Activated naive CD4-positive, alpha-beta T cell treated with anti-CD3 and anti-CD28 coated beads for 36 hours (primary cell): Measurements from ENCODE around the gene PNCK. TPM values are rescaled to one million over a fixed set of nuclear protein-coding genes. Genes with fewer than 3 reads are reported as not detected.
A peak's percentile ranks its signal among the peaks of the same experiment; 100 is the strongest.

ENCODE experiments used
- CTCF ChIA-PET: fragments of 350-600 bp; sonication (Branson Sonifier 250); formaldehyde crosslinking; loops from one replicate; lab custom pipeline; 2021; ENCODE audit warnings: antibody characterized with exemption; lab: Charles Lee
- DNase-seq: peaks from one replicate; pipeline ENCODE4 v3.0.0-alpha.2; 2020
- H3K27ac Mint-ChIP-seq: one replicate; pipeline ENCODE4 v1.8.0; 2021; ENCODE audit warnings: mild to moderate bottlenecking, mixed read lengths
- H3K27me3 Mint-ChIP-seq: one replicate; pipeline ENCODE4 v1.8.0; 2021; ENCODE audit warnings: low read depth, mixed read lengths
- H3K36me3 Mint-ChIP-seq: one replicate; pipeline ENCODE4 v1.8.0; 2021; ENCODE audit warnings: low read depth, mixed read lengths
- H3K4me1 Mint-ChIP-seq: one replicate; pipeline ENCODE4 v1.8.0; 2021; ENCODE audit warnings: low read depth, mixed read lengths
- H3K4me3 Mint-ChIP-seq: one replicate; pipeline ENCODE4 v1.8.0; 2021; ENCODE audit warnings: mild to moderate bottlenecking, moderate library complexity, mixed read lengths
- H3K9me3 Mint-ChIP-seq: one replicate; pipeline ENCODE4 v1.8.0; 2021; ENCODE audit warnings: mixed read lengths
- intact Hi-C: fragments of 100-400 bp; cut with micrococcal nuclease; formaldehyde crosslinking; loops from one replicate; pipeline ENCODE4 v1.15.1; 2023
- total RNA-seq, 2 experiments: library from RNA; stranded (reverse); gene quantifications; one replicate each; pipeline ENCODE4 v1.2.3, GENCODE V29; 2021

PNCK gene
- total RNA-seq, 2 experiments from 2014 or later = 0.26 to 0.30 TPM

DNA sequence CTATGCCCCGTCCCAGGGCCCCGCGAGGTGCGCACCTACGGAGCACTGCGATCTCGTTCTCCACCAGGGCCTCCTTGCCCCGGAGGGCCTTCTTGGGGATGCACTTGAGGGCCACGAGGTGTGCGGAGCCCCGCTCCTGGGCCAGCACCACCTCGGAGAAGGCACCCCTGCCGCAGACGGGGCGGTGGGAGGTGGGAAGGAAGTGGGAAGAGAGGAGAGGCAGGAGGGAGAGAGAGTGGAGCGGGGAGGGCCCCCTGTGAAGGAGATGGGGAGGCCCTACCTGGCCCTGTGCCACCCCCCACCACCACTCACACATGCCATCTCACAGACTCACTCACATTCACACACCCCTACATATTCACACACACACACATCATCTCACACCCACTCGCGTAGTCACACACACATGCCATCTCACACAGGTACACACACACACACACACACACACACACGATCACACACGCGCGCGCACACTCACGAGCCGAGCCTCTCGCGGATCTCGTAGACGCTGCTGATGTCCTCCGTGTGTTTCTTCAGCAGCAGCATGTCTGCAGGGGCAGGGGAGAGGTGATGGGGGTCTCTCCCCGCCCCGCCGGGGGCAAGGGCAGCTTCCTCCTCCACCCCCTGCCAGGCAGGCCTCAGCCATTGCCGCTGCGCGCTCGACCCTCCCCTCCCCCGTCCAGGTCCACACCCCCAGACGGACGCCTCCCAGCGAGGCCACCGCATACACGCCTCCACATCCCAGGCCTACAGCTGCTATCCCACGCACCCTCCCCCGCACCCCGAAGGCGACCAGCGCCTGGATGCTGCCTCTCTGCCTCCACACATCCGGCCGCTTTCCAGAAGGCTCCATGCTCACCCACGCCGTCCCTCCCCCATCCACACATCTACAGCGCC is 834 bp downstream of the PNCK start:
- DNase-seq = no peak
- H3K27me3 Mint-ChIP-seq = peaks cover 12% of the 10 kb centered on the region
- peaks cover 6% of the 10 kb centered on the region for H3K4me1 Mint-ChIP-seq
- H3K4me3 Mint-ChIP-seq = no peak overlapping the region
- no peaks in the 10 kb centered on the region for H3K9me3 Mint-ChIP-seq
- H3K36me3 Mint-ChIP-seq = no peaks in the 10 kb centered on the region
- intact Hi-C loops = no loop called here
- CTCF ChIA-PET = no interaction called here
- no peak overlapping the region for H3K27ac Mint-ChIP-seq

- H3K36me3 Mint-ChIP-seq = no peaks in the 10 kb centered on the region
- peaks cover 10% of the 10 kb centered on the region for H3K4me1 Mint-ChIP-seq
- H3K4me3 Mint-ChIP-seq = no peak overlapping the region
- H3K27ac Mint-ChIP-seq = no peak overlapping the region
- intact Hi-C loops = no loop called here
- peaks cover 14% of the 10 kb centered on the region for H3K27me3 Mint-ChIP-seq
- no peaks in the 10 kb centered on the region for H3K9me3 Mint-ChIP-seq
- CTCF ChIA-PET = no interaction called here
- DNase-seq = no peak
Observed at GRCh38 chrX:153671589-153672530, 1.8 kb downstream of the PNCK start.

DNA sequence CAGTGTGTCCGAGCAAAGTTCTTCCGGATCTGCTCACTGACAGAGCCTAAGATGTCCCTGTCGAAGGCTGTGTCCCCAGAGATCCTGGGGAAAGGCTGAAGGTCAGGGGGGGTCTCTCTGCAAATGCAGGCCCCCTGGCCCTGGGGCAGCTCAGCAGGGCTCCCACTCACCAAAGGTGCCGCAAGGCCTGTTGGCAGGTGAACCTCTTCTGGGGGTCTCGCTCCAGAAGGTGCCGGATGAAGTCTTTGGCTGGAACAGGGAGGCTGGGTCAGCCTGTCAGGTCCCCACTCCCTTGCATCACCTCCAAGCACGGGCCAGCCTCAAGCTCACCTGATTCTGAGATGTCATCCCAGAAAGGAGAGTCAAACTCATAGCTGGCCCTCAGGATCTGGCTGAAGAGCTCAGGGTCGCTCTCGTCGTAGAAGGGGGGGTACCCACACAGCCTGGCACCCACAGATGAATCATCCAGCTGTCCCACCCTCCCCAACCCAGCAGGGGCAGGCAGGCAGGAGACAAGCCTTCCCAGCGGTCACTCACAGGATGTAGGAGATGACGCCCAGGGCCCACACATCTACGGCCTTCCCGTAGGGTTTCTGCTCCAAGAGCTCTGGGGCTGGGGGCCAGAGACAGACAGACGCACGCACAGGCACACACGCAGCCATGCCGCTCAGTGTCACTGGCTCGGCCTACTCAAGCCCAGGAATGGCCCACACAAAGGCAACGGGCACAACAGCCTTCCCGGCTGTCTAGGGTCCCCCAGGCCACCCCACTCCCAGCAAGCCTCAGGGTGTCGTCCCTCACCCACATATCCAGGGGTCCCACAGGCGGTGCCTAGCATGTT is 2.6 kb downstream of the PNCK start:
- no peak for DNase-seq
- no peak overlapping the region for H3K27ac Mint-ChIP-seq
- H3K36me3 Mint-ChIP-seq = no peaks in the 10 kb centered on the region
- peaks cover 17% of the 10 kb centered on the region for H3K27me3 Mint-ChIP-seq
- CTCF ChIA-PET = interaction anchor here (1.4 to 2.1 kb wide), 2 partner anchors 61 to 132 kb away, joined by 4 to 5 read pairs; no protein-coding TSS in a partner anchor
- H3K4me3 Mint-ChIP-seq = no peak overlapping the region
- H3K4me1 Mint-ChIP-seq = peaks cover 10% of the 10 kb centered on the region
- H3K9me3 Mint-ChIP-seq = no peaks in the 10 kb centered on the region
- intact Hi-C loops = no loop called here

- H3K36me3 Mint-ChIP-seq = no peaks in the 10 kb centered on the region
- no peak overlapping the region for H3K4me3 Mint-ChIP-seq
- CTCF ChIA-PET = interaction anchor here (1.1 to 2.1 kb wide), 4 partner anchors 18 to 131 kb away, joined by 3 to 5 read pairs (median 4); no protein-coding TSS in a partner anchor
- H3K27me3 Mint-ChIP-seq = peaks cover 17% of the 10 kb centered on the region
- no peaks in the 10 kb centered on the region for H3K9me3 Mint-ChIP-seq
- H3K4me1 Mint-ChIP-seq = peaks cover 10% of the 10 kb centered on the region
- intact Hi-C loops = loop anchor here (2.0 to 10.0 kb wide), 4 partner anchors 61 to 635 kb away; partner anchors contain the start of gene CCNQ
- H3K27ac Mint-ChIP-seq = no peak overlapping the region
- no peak for DNase-seq
Observed at GRCh38 chrX:153669901-153670731, 3.5 kb downstream of the PNCK start.

DNA sequence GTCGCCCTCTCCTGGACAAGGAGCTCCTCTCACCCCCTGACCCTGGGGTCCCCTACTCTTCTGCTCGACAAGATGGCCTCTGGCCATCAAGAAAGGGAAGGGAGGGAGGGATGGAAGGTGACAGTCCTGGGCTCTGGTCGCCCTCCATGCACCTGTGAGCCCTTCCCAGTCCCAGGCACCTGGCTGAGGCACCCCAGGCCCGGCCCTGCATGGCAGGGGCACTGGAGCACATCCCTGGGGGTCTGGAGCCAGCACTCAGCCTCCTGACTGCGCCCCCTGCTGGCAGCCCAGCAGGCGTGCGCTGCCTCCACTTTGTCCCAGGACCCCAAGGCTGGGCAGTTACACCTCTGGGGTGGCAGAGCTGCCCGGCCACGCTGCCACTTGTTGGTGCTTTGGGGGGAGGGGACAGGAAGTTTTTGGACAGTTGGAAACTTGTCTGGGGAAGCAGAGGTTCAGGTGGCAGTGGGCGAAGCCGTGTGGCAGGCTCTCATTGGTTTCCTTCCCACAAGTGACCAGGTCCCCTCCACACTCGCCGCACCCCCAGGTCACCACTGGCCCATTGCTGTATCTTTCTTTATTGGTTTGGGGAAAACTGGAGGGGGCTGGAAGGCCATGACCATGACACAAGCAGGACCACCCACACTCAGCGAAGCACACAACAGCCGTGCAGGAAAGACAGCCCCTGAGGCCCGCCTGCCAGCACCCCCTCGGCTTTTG is 4.3 kb downstream of the PNCK start:
- H3K9me3 Mint-ChIP-seq = no peaks in the 10 kb centered on the region
- intact Hi-C loops = loop anchor here (2.0 to 10.0 kb wide), 4 partner anchors 61 to 635 kb away; partner anchors contain the start of gene CCNQ
- DNase-seq = no peak
- H3K27me3 Mint-ChIP-seq = peaks cover 15% of the 10 kb centered on the region
- H3K27ac Mint-ChIP-seq = no peak overlapping the region
- H3K4me3 Mint-ChIP-seq = no peak overlapping the region
- peaks cover 10% of the 10 kb centered on the region for H3K4me1 Mint-ChIP-seq
- H3K36me3 Mint-ChIP-seq = no peaks in the 10 kb centered on the region
- CTCF ChIA-PET = interaction anchor here (0.6 to 4.7 kb wide), 15 partner anchors 10 to 725 kb away, joined by 3 to 49 read pairs (median 5); no protein-coding TSS in a partner anchor

DNA sequence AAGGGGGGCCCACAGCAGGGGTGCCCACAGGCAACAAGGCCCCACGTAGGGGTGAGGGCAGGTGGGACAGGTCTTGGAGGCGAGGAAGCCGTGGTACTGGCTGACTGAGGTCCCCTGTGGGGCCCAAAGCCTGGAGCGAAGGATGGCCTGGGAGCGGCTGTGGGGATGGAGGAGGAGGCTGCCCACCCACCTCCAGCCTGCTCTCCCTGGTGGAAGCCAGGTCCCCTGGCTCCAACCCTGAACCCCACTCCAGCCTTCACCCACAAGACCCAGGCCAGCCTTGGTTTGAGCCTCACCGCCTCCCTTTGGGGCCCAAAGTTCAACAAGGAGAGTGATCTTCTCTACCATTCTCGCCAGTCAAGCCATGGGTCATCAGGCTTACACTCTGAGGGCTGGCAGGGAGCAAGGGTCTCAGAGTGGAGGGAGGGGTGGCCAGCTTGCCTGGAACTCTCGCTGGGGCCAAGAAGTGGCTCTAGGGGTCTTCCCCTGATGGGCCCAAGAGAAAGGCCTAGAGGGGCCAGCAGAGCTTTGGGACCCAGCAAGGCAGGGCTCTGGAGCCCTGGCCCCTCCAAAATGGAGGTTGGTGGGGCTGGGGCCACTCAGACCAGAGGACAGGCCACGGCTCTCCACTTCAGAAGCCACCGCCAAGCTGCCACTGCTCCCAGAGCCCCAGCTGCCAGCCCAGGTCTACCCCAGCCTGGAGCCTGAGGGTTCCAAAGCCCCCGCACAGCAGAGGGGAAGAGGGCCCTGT is 5.0 kb downstream of the PNCK start:
- CTCF ChIA-PET = interaction anchor here (0.6 to 4.7 kb wide), 24 partner anchors 9 to 724 kb away, joined by 3 to 49 read pairs (median 4); partner anchors contain the start of gene SLC6A8
- Mint-ChIP-seq H3K27ac (no peak overlapping the region), H3K27me3 (peaks cover 11% of the 10 kb centered on the region), H3K9me3 (no peaks in the 10 kb centered on the region), H3K36me3 (no peaks in the 10 kb centered on the region), H3K4me3 (no peak overlapping the region), H3K4me1 (peaks cover 8% of the 10 kb centered on the region)
- intact Hi-C loops = loop anchor here (1.0 to 10.0 kb wide), 5 partner anchors 60 to 634 kb away; partner anchors contain the start of gene CCNQ
- DNase-seq = no peak

DNA sequence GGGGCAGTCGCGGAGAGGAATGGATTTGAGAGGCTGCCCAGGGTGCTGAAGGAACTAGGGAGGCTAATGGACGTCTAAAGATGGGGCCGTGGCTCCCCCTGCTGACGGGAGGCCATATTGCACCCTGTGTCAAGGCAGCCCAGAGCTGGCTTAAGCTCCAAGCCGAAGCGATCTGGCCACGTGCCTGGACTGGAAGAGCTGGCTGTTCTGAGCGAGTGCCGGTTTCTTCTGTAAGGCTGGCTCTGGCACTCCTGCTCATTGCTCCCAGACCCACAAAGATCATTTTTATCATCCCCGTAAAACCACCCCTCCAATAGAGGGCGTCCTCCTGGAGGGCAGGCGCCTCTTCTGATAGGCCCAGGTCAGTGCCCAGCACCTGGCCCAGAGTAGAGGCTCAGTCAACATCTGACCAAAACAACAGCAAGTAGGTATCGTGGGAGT is 5.6 kb downstream of the PNCK start:
- peaks cover 8% of the 10 kb centered on the region for H3K27me3 Mint-ChIP-seq
- H3K9me3 Mint-ChIP-seq = no peaks in the 10 kb centered on the region
- CTCF ChIA-PET = interaction anchor here (0.6 to 4.7 kb wide), 25 partner anchors 8 to 140 kb away, joined by 3 to 49 read pairs (median 4); partner anchors contain the start of gene SLC6A8
- H3K4me1 Mint-ChIP-seq = peaks cover 8% of the 10 kb centered on the region
- no peaks in the 10 kb centered on the region for H3K36me3 Mint-ChIP-seq
- intact Hi-C loops = loop anchor here (1.0 to 10.0 kb wide), 5 partner anchors 59 to 633 kb away; partner anchors contain the start of gene CCNQ
- peak; percentile 86 for DNase-seq
- peak overlapping the region; percentile 70 for H3K4me3 Mint-ChIP-seq
- no peak overlapping the region for H3K27ac Mint-ChIP-seq

GRCh38 chrX:153667281-153667955 is 6.2 kb downstream of the PNCK start:
- peaks cover 6% of the 10 kb centered on the region for H3K4me1 Mint-ChIP-seq
- H3K36me3 Mint-ChIP-seq = no peaks in the 10 kb centered on the region
- no peak for DNase-seq
- peak overlapping the region; percentile 70 for H3K4me3 Mint-ChIP-seq
- H3K9me3 Mint-ChIP-seq = no peaks in the 10 kb centered on the region
- no peak overlapping the region for H3K27ac Mint-ChIP-seq
- CTCF ChIA-PET = interaction anchor here (0.6 to 4.7 kb wide), 24 partner anchors 8 to 708 kb away, joined by 3 to 49 read pairs (median 4); partner anchors contain the start of gene SLC6A8
- H3K27me3 Mint-ChIP-seq = peaks cover 6% of the 10 kb centered on the region
- intact Hi-C loops = loop anchor here (10.0 kb wide), 1 partner anchor 633 kb away; no protein-coding TSS in a partner anchor

GRCh38 chrX:153665726-153666306 is 7.8 kb downstream of the PNCK start:
- no peaks in the 10 kb centered on the region for H3K36me3 Mint-ChIP-seq
- CTCF ChIA-PET = interaction anchor here (1.5 to 4.7 kb wide), 3 partner anchors 55 to 127 kb away, joined by 4 to 49 read pairs (median 16); no protein-coding TSS in a partner anchor
- no peak for DNase-seq
- no peaks in the 10 kb centered on the region for H3K9me3 Mint-ChIP-seq
- H3K27ac Mint-ChIP-seq = no peak overlapping the region
- H3K4me3 Mint-ChIP-seq = no peak overlapping the region
- intact Hi-C loops = loop anchor here (10.0 kb wide), 1 partner anchor 631 kb away; no protein-coding TSS in a partner anchor
- peaks cover 9% of the 10 kb centered on the region for H3K27me3 Mint-ChIP-seq
- H3K4me1 Mint-ChIP-seq = peaks cover 6% of the 10 kb centered on the region
